K562 (cell line): ENCODE results near the gene SLC15A3. TPM values are rescaled to one million over a fixed set of nuclear protein-coding genes. Genes with fewer than 3 reads are reported as not detected.

Experiments
- ATAC-seq: fragments of 200-7000 bp; cut with Tn5 transposase; 3 replicates; pipeline ENCODE4 v1.9.1; 2020; ENCODE audit warnings: moderate library complexity
- BruUV-seq: library from RNA; stranded (reverse); fragments of 400-500 nt; replicated peaks from 2 replicates; lab custom pipeline; 2021; lab: Mats Ljungman, UMichigan
- CTCF ChIA-PET: fragments of 300-600 bp; formaldehyde crosslinking; extraction: SDS; loops from one replicate; lab custom pipeline; 2021; ENCODE audit warnings: low intra/inter-chr PET ratio; lab: Yijun Ruan, JAX
- POLR2A ChIA-PET: fragments of 300-600, 350-650 bp; sonication (Branson Sonifier 250); formaldehyde crosslinking; extraction: SDS; loops from one replicate; lab custom pipeline; 2021; ENCODE audit warnings: antibody characterized with exemption, inconsistent platforms; lab: Yijun Ruan, JAX
- DNase-seq, 4 experiments: peaks; one replicate each; pipeline versions ENCODE4 v3.0.0 to v3.0.0-alpha.2; 2011 to 2018; ENCODE audit warnings: low spot score in 3 of 4, mixed read lengths in 3 of 4; ENCODE audit errors: extremely low read depth in 1 of 4
- FAIRE-seq: peaks from 2 replicates; lab custom pipeline; 2011; peaks lifted over from hg19 to GRCh38; lab: Jason Lieb, UNC
- H2AFZ ChIP-seq: 2 replicates; pipeline ENCODE4 v1.6.0; 2011; ENCODE audit warnings: low read depth, low read length, control low read depth, inconsistent platforms
- H3K27ac ChIP-seq: fragments of 200-600 bp; 3 replicates; pipeline ENCODE4 v1.8.0; 2011; ENCODE audit warnings: low read depth, mild to moderate bottlenecking, control low read depth, inconsistent platforms, low read length, moderate library complexity, mixed read lengths; ENCODE audit errors: extremely low read depth
- H3K27me3 ChIP-seq, 2 experiments: fragments of 300-600 bp in 1 of 2; 2 replicates in 1 of 2; 3 replicates in 1 of 2; pipeline versions ENCODE4 v1.6.0 to v1.8.0; 2011; ENCODE audit warnings: inconsistent platforms in 2 of 2, low read length in 2 of 2, mild to moderate bottlenecking in 1 of 2, mixed read lengths in 1 of 2, moderate library complexity in 1 of 2; ENCODE audit not compliant: control insufficient read depth in 2 of 2, insufficient read depth in 2 of 2
- H3K36me3 ChIP-seq: fragments of 300-600 bp; 3 replicates; pipeline ENCODE4 v1.8.0; 2011; ENCODE audit warnings: mild to moderate bottlenecking, low read length, inconsistent platforms; ENCODE audit not compliant: control insufficient read depth, insufficient read depth
- H3K4me1 ChIP-seq, 2 experiments: fragments of 200-600 bp in 1 of 2; replicated peaks in 1 of 2; 2 replicates in 1 of 2; 3 replicates in 1 of 2; pipeline versions ENCODE4 v1.5.1 to v1.8.0; 2011; ENCODE audit warnings: inconsistent platforms in 2 of 2, low read length in 2 of 2, mild to moderate bottlenecking in 1 of 2, mixed read lengths in 1 of 2, moderate library complexity in 1 of 2; ENCODE audit not compliant: control insufficient read depth in 2 of 2, insufficient read depth in 2 of 2
- H3K4me2 ChIP-seq: 2 replicates; pipeline ENCODE4 v1.6.1; 2011; ENCODE audit warnings: low read length, control low read depth, inconsistent platforms, mixed read lengths; ENCODE audit not compliant: insufficient read depth
- H3K4me3 ChIP-seq: fragments of 200-600 bp; sonication (generic), shearing (Covaris generic); 2 replicates; pipeline ENCODE4 v1.5.1; 2016; ENCODE audit warnings: control low read depth, inconsistent platforms
- H3K79me2 ChIP-seq: fragments of 200-600 bp; 3 replicates; pipeline ENCODE4 v1.8.0; 2011; ENCODE audit warnings: low read length, inconsistent platforms; ENCODE audit not compliant: control insufficient read depth, insufficient read depth
- H3K9ac ChIP-seq, 2 experiments: 2 replicates each; pipeline versions ENCODE4 v1.6.0 to v1.6.1; 2011; ENCODE audit warnings: low read depth in 2 of 2, low read length in 2 of 2, control low read depth in 1 of 2, inconsistent platforms in 1 of 2, mild to moderate bottlenecking in 1 of 2, mixed read lengths in 1 of 2; ENCODE audit not compliant: insufficient read depth in 1 of 2
- H3K9me1 ChIP-seq: one replicate; pipeline ENCODE4 v1.6.0; 2011; ENCODE audit warnings: inconsistent platforms, mild to moderate bottlenecking, low read length, moderate library complexity; ENCODE audit not compliant: control insufficient read depth, insufficient read depth
- H3K9me3 ChIP-seq: replicated peaks from 2 replicates; pipeline ENCODE4 v1.5.1; 2011; ENCODE audit warnings: low read depth, low read length, inconsistent platforms; ENCODE audit not compliant: control insufficient read depth, insufficient read depth
- H4K20me1 ChIP-seq: replicated peaks from 2 replicates; pipeline ENCODE4 v1.6.1; 2011; ENCODE audit warnings: low read length, inconsistent platforms, mixed read lengths; ENCODE audit not compliant: control insufficient read depth, insufficient read depth
- ESRRA ChIP-seq: fragments of 450-650 bp; IDR thresholded peaks from 2 replicates; pipeline ENCODE4 v1.6.1; 2014; ENCODE audit warnings: low read depth, mild to moderate bottlenecking, moderate library complexity, borderline replicate concordance
- ETV1 ChIP-seq: fragments of 450-650 bp; conservative IDR thresholded peaks from 2 replicates; pipeline ENCODE4 v1.6.1; 2016; ENCODE audit warnings: missing genetic modification characterization, control low read depth, low read depth, missing compliant biosample characterization
- GABPA ChIP-seq: fragments of 200-800 bp; sonication (Bioruptor generic); conservative IDR thresholded peaks from 2 replicates; pipeline ENCODE4 v1.6.1; 2016; ENCODE audit warnings: low read depth, missing genetic modification characterization, missing compliant biosample characterization
- HDAC1 ChIP-seq, 2 experiments: fragments of 450-650 bp; IDR thresholded peaks; 2 replicates each; pipeline ENCODE4 v1.6.1; 2016 to 2017; ENCODE audit warnings: inconsistent platforms in 1 of 2, mild to moderate bottlenecking in 1 of 2, moderate library complexity in 1 of 2
- MBD2 ChIP-seq: sonication (generic); IDR thresholded peaks from 2 replicates; pipeline ENCODE4 v1.6.1; 2016; ENCODE audit warnings: low read depth, borderline replicate concordance
- MTA1 ChIP-seq: fragments of 450-650 bp; IDR thresholded peaks from 2 replicates; pipeline ENCODE4 v1.6.1; 2017; ENCODE audit warnings: borderline replicate concordance
- PHB2 ChIP-seq: fragments of 450-650 bp; IDR thresholded peaks from 2 replicates; pipeline ENCODE4 v1.6.1; 2017; ENCODE audit warnings: low read depth
- POLR2AphosphoS5 ChIP-seq: IDR thresholded peaks from 2 replicates; pipeline ENCODE4 v1.6.1; 2011; ENCODE audit warnings: mild to moderate bottlenecking, low read depth, low read length, moderate library complexity; ENCODE audit not compliant: control insufficient read depth, insufficient read depth
- POLR2G ChIP-seq: fragments of 200-400 bp; formaldehyde crosslinking; IDR thresholded peaks from 2 replicates; pipeline ENCODE4 v1.6.1; 2017; ENCODE audit warnings: low read depth, mild to moderate bottlenecking, antibody characterized with exemption, low read length, moderate library complexity
- ZNF217 ChIP-seq: sonication (generic); formaldehyde crosslinking; IDR thresholded peaks from 2 replicates; pipeline ENCODE4 v1.8.0; 2022; ENCODE audit warnings: mild to moderate bottlenecking, missing genetic modification reagents
- ZNF23 ChIP-seq: fragments of 250-450 bp; sonication (Bioruptor Pico); IDR thresholded peaks from 2 replicates; pipeline ENCODE4 v1.4.0; 2020; ENCODE audit warnings: mild to moderate bottlenecking
- ZNF830 ChIP-seq: fragments of 250-450 bp; sonication (Bioruptor Pico); IDR thresholded peaks from 2 replicates; pipeline ENCODE4 v1.5.0; 2021; ENCODE audit warnings: mild to moderate bottlenecking
- WGBS: fragments of 100-300 bp; shearing (Covaris generic); methylation state at CpG from one replicate; pipeline ENCODE4 v1.1.6; 2016; ENCODE audit warnings: low coverage, mixed read lengths; ENCODE audit not compliant: insufficient coverage; ENCODE audit errors: missing lambda C conversion rate; 5-methylcytosine and 5-hydroxymethylcytosine counted together
- in situ Hi-C: fragments of 300-500 bp; cut with MboI; formaldehyde crosslinking; loops from 4 replicates; pipeline ENCODE4 v1.15.0; 2018; ENCODE audit warnings: inconsistent platforms, mixed read lengths
- intact Hi-C: fragments of 100-400 bp; cut with micrococcal nuclease; formaldehyde crosslinking; loops from 2 replicates; pipeline ENCODE4 v1.14.2; 2022
- polyA plus RNA-seq, 8 experiments: library from polyadenylated mRNA; depleted of rRNA in 4 of 8; stranded (reverse) in 5 of 8; unstranded in 3 of 8; fragments of >200 nt; fragmentation: Nextera tagmentation in 2 of 8; fragmentation: Illumina TruSeq in 1 of 8; extraction: Ambion mirVana in 2 of 8; extraction: Trizol in 1 of 8; gene quantifications; 2 replicates each; pipeline versions ENCODE4 v1.2.1 to v1.2.3, GENCODE V29; 2011 to 2014; ENCODE audit warnings: inconsistent platforms in 1 of 8, missing spikeins in 1 of 8
- total RNA-seq, 7 experiments: library from RNA; depleted of rRNA in 6 of 7; stranded (reverse); fragments of >200 nt in 6 of 7; fragmentation: Illumina TruSeq in 2 of 7; extraction: Trizol in 2 of 7; gene quantifications; 2 replicates each; pipeline versions ENCODE4 v1.2.1 to v1.2.3, GENCODE V29; 2011 to 2021; ENCODE audit warnings: low replicate concordance in 1 of 7
- TF ChIP-seq, protein P1 (sequence below): sonication (generic); formaldehyde crosslinking; IDR thresholded peaks from 2 replicates; pipeline ENCODE4 v1.8.0; 2022; ENCODE audit warnings: mild to moderate bottlenecking, missing genetic modification reagents
- TF ChIP-seq, protein P2 (sequence below), 3 experiments: fragments of 200-800 bp in 1 of 3; fragments of 250-450 bp in 1 of 3; fragments of 450-650 bp in 1 of 3; sonication (Bioruptor Pico) in 1 of 3; sonication (Bioruptor generic) in 1 of 3; formaldehyde crosslinking in 1 of 3; IDR thresholded peaks; 2 replicates each; pipeline versions ENCODE4 v1.6.1 to v1.8.0; 2016 to 2022; ENCODE audit warnings: mild to moderate bottlenecking in 2 of 3, missing genetic modification characterization in 2 of 3, missing compliant biosample characterization in 1 of 3, moderate library complexity in 1 of 3

The SLC15A3 gene
- total and polyA plus RNA-seq, 9 of the 15 experiments (the other 6 are each of a cell fraction or from before 2014, with no cell fraction given), result 0.07 to 0.27 TPM; not detected in 7

DNA sequence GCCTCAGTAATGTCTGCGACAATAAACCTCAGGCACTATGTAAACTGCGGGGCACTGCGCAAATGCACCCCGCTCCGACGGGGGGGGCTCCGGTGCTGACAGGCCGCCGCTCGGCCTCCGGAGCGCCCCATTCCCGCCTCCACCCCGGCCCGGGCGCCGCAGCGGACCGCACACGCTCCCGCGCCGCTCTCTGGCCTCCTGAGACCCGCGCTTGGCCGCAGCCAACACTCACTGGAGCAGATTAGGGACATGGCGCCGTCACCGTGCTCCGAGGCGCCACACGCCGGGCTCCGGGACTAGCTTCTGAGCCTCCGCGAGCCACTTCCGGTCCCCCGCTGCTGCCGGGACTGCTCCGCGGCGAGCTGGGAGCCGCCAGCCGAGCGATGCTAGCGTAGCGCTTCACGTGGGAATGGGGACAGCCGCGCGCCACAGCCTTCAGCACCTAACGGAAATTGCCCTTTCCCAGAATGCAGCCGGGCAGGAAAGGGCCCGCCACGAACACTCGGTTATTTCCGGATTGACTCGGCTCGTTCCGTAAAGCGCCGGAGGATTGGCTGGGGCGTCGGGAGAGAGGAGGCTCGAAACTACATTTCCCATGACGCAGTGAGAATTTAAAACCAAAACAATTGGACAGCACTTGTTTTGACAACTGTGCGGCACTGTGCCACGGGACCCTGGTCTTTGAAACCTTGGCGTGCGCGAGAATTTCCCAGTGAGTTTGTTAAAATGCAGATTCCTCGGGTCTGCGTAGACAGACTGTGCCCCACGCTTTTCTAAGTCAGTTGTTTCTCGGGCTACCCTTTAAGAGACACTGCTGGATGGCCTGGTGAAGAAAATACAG, 45.6 kb downstream of the SLC15A3 start, which contains the start of gene PRPF19:
Gene PRPF19 (minus strand): TSS at position 454 of the 841 bp plus-strand sequence. CDS start 203 bp downstream, at position 251.
- no peaks in the 10 kb centered on the region for H3K27me3 ChIP-seq
- peaks cover 40% of the 10 kb centered on the region for H3K36me3 ChIP-seq
- H3K4me3 ChIP-seq, result peak within 1 kb of the TSS; percentile 92
- peak within 1 kb of the TSS; percentile 91 for H3K27ac ChIP-seq
- in situ Hi-C loops (no loop called here), intact Hi-C loops (no loop called here)
- peaks cover 43% of the 10 kb centered on the region for H3K79me2 ChIP-seq
- peaks cover 3% of the 10 kb centered on the region for H3K9me1 ChIP-seq
- 1% methylated on average over 60 of the region's 75 CpGs for WGBS
- H2AFZ ChIP-seq, result peak within 1 kb of the TSS; percentile 77
- ChIA-PET POLR2A (interaction anchor here (0.6 to 2.7 kb wide), 11 partner anchors 9 to 157 kb away, joined by 3 to 14 read pairs (median 4); partner anchors contain the start of gene PTGDR2), CTCF (no interaction called here)
- ATAC-seq, result peak; percentile 98
- H3K9me3 ChIP-seq, result peaks cover 8% of the 10 kb centered on the region
- BruUV-seq, result no TSS peak
- H3K4me1 ChIP-seq, result peaks cover 5 to 14% of the 10 kb centered on the region in 2 experiments; a peak in 4 of 5 replicates
- H4K20me1 ChIP-seq, result peaks cover 27% of the 10 kb centered on the region
- H3K4me2 ChIP-seq, result peak within 1 kb of the TSS; percentile 93
- H3K9ac ChIP-seq, result peak within 1 kb of the TSS; percentile 95 to 98
- peak; percentile 94 to 97 (median 96) for DNase-seq
- FAIRE-seq, result peak; percentile 99
- no peak for TF ChIP-seq PHB2
- peak; percentile 65 for TF ChIP-seq MBD2
- TF ChIP-seq ZNF23 (CRISPR knock-in tag), result no peak
- TF ChIP-seq ETV1, result peak; percentile 57
- TF ChIP-seq MTA1, result no peak
- peak in 1 of 2 experiments; percentile 92; a peak in 2 of 4 replicates for TF ChIP-seq HDAC1 (IDR thresholded peaks at IDR 0.05)
- TF ChIP-seq POLR2AphosphoS5, result peak; percentile 88
- TF ChIP-seq, protein P1, sequence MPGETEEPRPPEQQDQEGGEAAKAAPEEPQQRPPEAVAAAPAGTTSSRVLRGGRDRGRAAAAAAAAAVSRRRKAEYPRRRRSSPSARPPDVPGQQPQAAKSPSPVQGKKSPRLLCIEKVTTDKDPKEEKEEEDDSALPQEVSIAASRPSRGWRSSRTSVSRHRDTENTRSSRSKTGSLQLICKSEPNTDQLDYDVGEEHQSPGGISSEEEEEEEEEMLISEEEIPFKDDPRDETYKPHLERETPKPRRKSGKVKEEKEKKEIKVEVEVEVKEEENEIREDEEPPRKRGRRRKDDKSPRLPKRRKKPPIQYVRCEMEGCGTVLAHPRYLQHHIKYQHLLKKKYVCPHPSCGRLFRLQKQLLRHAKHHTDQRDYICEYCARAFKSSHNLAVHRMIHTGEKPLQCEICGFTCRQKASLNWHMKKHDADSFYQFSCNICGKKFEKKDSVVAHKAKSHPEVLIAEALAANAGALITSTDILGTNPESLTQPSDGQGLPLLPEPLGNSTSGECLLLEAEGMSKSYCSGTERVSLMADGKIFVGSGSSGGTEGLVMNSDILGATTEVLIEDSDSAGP (CRISPR knock-in tag), result no peak; the same call in 1 of the 2 replicates
- TF ChIP-seq ZNF217 (CRISPR knock-in tag), result no peak
- 0 out of 2 replicates have a peak, but pooled peaks have one; percentile 23 for TF ChIP-seq ESRRA
- TF ChIP-seq POLR2G, result peak; percentile 99
- TF ChIP-seq GABPA (tag), result peak; percentile 94
- no peak for TF ChIP-seq ZNF830 (CRISPR knock-in tag)
- TF ChIP-seq, protein P2, sequence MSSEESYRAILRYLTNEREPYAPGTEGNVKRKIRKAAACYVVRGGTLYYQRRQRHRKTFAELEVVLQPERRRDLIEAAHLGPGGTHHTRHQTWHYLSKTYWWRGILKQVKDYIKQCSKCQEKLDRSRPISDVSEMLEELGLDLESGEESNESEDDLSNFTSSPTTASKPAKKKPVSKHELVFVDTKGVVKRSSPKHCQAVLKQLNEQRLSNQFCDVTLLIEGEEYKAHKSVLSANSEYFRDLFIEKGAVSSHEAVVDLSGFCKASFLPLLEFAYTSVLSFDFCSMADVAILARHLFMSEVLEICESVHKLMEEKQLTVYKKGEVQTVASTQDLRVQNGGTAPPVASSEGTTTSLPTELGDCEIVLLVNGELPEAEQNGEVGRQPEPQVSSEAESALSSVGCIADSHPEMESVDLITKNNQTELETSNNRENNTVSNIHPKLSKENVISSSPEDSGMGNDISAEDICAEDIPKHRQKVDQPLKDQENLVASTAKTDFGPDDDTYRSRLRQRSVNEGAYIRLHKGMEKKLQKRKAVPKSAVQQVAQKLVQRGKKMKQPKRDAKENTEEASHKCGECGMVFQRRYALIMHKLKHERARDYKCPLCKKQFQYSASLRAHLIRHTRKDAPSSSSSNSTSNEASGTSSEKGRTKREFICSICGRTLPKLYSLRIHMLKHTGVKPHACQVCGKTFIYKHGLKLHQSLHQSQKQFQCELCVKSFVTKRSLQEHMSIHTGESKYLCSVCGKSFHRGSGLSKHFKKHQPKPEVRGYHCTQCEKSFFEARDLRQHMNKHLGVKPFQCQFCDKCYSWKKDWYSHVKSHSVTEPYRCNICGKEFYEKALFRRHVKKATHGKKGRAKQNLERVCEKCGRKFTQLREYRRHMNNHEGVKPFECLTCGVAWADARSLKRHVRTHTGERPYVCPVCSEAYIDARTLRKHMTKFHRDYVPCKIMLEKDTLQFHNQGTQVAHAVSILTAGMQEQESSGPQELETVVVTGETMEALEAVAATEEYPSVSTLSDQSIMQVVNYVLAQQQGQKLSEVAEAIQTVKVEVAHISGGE (CRISPR knock-in tag; IDR thresholded peaks at IDR 0.05), result peak in 2 of 3 experiments; percentile 74 to 90; a peak in 5 of 6 replicates
